ENCODE data around the gene SGO2.

Gene SGO2

DNA sequence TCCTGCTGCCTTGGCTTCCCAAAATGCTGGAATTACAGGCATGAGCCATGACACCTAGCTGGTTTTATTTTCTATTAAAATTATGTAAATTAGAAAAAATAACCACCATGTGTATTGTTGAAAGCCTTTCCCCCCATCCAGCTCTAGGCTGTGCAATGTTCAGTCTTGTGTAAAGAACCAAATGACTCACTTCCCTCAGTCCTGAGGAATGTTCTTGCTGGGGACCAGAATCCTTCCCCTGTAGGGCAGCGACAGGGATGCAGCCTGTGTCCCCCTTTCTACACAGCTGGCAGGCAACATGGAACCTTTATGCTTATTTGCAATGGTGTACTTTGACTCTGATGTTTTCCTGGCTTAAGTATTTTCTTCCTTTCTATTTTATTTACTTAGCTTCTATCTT is 89.2 kb downstream of the SGO2 start:
- H3K27ac ChIP-seq = no peak overlapping the region
- no peak for TF ChIP-seq ZFX (IDR thresholded peaks at IDR 0.05)
- TF ChIP-seq, protein P1, sequence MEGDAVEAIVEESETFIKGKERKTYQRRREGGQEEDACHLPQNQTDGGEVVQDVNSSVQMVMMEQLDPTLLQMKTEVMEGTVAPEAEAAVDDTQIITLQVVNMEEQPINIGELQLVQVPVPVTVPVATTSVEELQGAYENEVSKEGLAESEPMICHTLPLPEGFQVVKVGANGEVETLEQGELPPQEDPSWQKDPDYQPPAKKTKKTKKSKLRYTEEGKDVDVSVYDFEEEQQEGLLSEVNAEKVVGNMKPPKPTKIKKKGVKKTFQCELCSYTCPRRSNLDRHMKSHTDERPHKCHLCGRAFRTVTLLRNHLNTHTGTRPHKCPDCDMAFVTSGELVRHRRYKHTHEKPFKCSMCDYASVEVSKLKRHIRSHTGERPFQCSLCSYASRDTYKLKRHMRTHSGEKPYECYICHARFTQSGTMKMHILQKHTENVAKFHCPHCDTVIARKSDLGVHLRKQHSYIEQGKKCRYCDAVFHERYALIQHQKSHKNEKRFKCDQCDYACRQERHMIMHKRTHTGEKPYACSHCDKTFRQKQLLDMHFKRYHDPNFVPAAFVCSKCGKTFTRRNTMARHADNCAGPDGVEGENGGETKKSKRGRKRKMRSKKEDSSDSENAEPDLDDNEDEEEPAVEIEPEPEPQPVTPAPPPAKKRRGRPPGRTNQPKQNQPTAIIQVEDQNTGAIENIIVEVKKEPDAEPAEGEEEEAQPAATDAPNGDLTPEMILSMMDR (conservative IDR thresholded peaks at IDR 0.05) = no peak

DNA sequence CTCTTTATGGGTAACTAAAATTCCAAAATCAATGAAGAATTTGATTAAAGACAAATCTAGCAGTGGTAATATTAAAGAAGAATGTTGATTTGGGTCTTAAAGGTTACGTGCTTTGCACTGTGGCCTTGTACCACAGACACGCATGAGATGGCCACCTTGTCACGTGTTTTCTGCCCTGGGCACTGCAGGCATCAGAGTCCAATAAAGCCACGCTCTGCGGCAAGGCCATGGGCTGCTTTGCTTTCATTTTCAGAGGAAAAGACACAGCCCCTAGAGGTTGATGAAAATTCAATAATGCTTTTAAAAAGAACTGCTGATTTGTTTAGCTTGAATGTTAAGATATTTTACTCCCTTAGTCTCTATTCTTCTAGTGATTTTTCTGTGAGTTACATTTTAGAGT is 90.2 kb downstream of the SGO2 start:
- H3K27ac ChIP-seq = no peak overlapping the region
- TF ChIP-seq, protein P1 (conservative IDR thresholded peaks at IDR 0.05) = no peak
- no peak for TF ChIP-seq ZFX (IDR thresholded peaks at IDR 0.05)

DNA sequence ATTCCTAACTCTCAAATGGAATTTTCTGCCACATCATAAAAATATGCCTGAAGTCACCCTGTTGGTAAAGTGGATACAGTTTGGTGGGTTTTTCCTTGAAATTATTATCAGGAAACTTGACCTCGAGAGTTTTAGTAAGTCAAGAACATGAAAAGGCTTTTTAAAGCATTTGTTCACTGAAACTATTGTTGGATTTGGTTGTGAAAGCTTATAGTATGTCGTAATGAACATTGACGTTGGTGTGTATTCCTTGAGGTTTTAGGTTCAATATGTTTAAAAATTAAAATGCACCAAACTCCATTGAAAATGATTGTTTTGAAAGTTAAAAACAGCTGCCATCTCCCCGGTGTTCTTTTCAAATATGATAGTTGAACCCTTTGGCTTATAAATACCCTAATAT is 90.6 kb downstream of the SGO2 start:
- no peak overlapping the region for H3K27ac ChIP-seq
- TF ChIP-seq, protein P1 (conservative IDR thresholded peaks at IDR 0.05) = no peak
- TF ChIP-seq ZFX (IDR thresholded peaks at IDR 0.05) = no peak

DNA sequence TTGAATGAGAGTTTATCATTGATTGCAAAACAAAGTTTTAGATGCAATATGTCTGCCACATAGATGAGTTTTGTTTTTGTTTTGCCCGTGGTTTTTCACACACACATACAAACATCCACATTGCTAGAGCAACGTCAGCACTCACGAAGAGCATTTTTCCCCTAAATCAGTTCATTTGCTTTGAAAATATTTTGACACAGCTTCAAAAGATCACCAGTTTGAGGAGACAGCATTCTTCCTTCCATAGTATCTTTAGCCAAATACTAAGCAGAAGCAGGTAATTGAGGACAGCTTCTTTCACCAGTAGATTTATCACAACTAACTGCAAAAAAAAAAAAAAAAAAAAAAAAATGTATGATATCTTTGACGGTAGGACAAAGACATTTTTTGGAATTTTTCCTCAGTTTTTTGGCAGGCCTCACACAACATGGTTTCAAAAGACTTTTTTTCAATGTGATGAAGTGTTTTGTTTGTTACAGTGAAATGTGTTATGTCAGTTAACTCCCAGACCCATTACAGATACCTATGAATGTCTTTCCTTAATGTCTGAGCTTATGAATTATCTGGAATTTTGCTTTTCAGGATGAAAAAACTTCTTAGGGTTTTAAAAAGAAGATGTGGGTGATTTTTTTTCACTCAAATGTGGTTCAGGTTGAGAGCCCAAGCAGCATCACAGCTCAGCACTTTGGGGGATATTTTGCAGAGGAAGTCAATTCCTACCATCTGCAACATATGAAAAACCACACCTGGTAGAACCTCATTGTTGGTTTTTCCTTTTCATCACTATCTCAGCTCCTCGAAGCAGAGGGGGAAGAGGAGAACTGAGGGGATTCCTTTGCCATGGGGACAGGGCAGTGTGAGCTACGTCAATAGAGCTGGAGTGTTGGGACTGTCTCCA is 91.4 kb downstream of the SGO2 start:
- no peak overlapping the region for H3K27ac ChIP-seq

DNA sequence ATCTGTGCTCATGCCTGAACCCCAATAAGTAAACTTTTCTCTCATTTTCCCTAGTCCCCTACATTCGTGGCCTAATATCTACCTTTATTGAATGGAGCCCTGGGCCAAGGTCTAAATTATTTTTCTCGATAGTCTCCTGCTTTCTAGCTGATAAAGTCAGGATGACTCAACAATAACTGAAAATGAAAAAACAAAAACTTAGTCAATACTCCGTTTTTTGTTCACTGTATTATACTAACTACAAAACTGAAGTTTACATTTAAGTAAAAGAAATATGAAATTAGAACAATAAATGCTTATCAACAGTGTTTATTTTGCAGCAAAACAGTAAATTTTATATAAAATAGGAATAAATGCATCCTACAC is 92.0 kb downstream of the SGO2 start:
- no peak overlapping the region for H3K27ac ChIP-seq

More for the DNA sequence above, 91.4 kb downstream of the SGO2 start:
- no peak for TF ChIP-seq ZFX (IDR thresholded peaks at IDR 0.05)
- TF ChIP-seq, protein P1 (conservative IDR thresholded peaks at IDR 0.05) = no peak

DNA sequence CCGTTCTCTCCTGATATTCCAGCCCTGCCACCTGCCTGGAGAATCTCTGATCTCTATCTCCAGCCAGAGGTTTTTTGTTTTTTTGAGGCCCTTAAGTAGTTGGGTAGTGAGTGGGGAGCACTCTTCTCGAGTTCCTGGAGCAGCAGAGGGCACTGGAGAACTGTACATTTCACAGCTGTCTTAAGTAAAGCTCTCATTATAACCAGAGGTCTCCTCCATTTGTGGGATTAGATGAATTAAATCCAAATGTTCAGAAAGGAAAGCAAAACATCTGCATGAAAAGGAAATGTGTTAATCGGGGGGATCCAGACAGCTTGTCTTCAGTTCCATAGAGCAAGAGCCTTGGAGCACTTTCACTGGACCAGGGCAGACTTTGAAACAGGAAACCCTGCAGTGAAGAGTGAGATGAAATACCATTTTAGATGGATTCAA is 92.6 kb downstream of the SGO2 start:
- no peak overlapping the region for H3K27ac ChIP-seq
- no peak for TF ChIP-seq ZFX (IDR thresholded peaks at IDR 0.05)
- TF ChIP-seq, protein P1 (conservative IDR thresholded peaks at IDR 0.05) = peak; percentile 27

More for the DNA sequence above, 92.0 kb downstream of the SGO2 start:
- TF ChIP-seq, protein P1 (conservative IDR thresholded peaks at IDR 0.05) = no peak
- no peak for TF ChIP-seq ZFX (IDR thresholded peaks at IDR 0.05)

DNA sequence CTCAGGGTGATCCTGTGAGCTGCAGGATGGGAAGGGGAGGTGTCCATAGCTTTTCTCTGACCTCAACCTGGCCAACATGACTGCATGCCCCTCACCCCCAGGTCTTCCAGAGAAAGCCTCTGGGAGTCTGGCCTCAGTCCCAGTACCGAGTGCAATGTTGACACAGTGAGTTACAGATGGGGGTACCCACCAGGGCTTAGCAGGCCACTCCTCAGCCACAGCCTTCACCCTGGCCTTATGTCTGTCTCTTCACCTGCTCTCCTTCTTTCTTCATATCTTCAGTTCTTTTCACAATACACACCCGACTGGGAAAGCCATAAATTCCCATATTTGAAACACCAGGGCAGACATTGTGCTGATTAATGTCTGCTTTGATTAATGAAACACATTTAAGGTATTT is 93.3 kb downstream of the SGO2 start:
- TF ChIP-seq, protein P1 (conservative IDR thresholded peaks at IDR 0.05) = no peak
- TF ChIP-seq ZFX (IDR thresholded peaks at IDR 0.05) = no peak
- H3K27ac ChIP-seq = no peak overlapping the region
